Pancreas (tissue), 10 donors: Measurements from ENCODE around the gene IFT52. TPM values are rescaled to one million over a fixed set of nuclear protein-coding genes. Genes with fewer than 3 reads are reported as not detected.

ENCODE experiments used
- ATAC-seq, 4 donors: fragments of 200-7000 bp; cut with Tn5 transposase; one replicate each; pipeline versions ENCODE4 v1.8.0 to v1.9.1; 2020; ENCODE audit warnings: mild to moderate bottlenecking in 4 of 4, moderate library complexity in 4 of 4
- DNase-seq, 6 donors: peaks; one replicate each; pipeline ENCODE4 v3.0.0-alpha.2; 2020
- FAIRE-seq: peaks from 2 replicates; lab custom pipeline; 2012; peaks lifted over from hg19 to GRCh38; lab: Jason Lieb, UNC
- H3K27ac ChIP-seq, 4 donors: fragments of 200-600 bp; sonication (generic); 1 replicate in 3 of 4; 2 replicates in 1 of 4; pipeline versions ENCODE4 v1.5.0 to v1.8.0; 2020
- H3K27me3 ChIP-seq, 4 donors: fragments of 200-600 bp; one replicate each; pipeline ENCODE4 v1.8.0; 2021
- H3K36me3 ChIP-seq, 3 donors: fragments of 200-600 bp; sonication (generic) in 1 of 3; one replicate each; pipeline versions ENCODE4 v1.5.0 to v1.8.0; 2020 to 2021
- H3K4me1 ChIP-seq, 3 donors: fragments of 200-600 bp; one replicate each; pipeline ENCODE4 v1.8.0; 2021
- H3K4me3 ChIP-seq, 4 donors: fragments of 200-600 bp; sonication (generic) in 2 of 4; one replicate each; pipeline versions ENCODE4 v1.5.0 to v1.8.0; 2020 to 2021
- H3K9me3 ChIP-seq, 4 donors: fragments of 200-600 bp; one replicate each; pipeline ENCODE4 v1.8.0; 2021
- CTCF ChIP-seq, 4 donors: fragments of 200-600 bp; sonication (generic) in 3 of 4; IDR thresholded peaks; one replicate each; pipeline versions ENCODE4 v1.5.0 to v1.8.0; 2021; ENCODE audit warnings: antibody characterized with exemption in 4 of 4
- WGBS, 2 donors: extraction: QIAGEN DNeasy Blood & Tissue Kit; methylation state at CpG; one replicate each; pipeline ENCODE4 v1.1.7; 2013; 5-methylcytosine and 5-hydroxymethylcytosine counted together
- intact Hi-C, 3 donors: fragments of 100-400 bp; cut with DNase I; formaldehyde crosslinking; loops; one replicate each; pipeline versions ENCODE4 v1.11.1 to v1.14.2; 2022
- polyA plus RNA-seq, 2 donors: library from polyadenylated mRNA; stranded (reverse); fragments of 200-250 nt; gene quantifications; one replicate each; pipeline ENCODE4 v1.2.3, GENCODE V29; 2013
- total RNA-seq, 6 donors: library from RNA; stranded (reverse); fragmentation: NEBNext Ultra II Directional in 4 of 6; extraction: Animal tissue kit (Norgen Biotek cat#: 25700) in 4 of 6; gene quantifications; one replicate each; pipeline versions ENCODE4 v1.2.1 to v1.2.4, GENCODE V29; 2021 to 2023
- donor health status: healthy with polysubstance abuse.
- donor health status: DM: no; HTN: no; CAD: no; lungs with moderate emphysema.
- donor health status: DM: no; HTN: no; CAD: no.
- donor health status: control.
- donor health status: control.
- donor health status: Bipolar disorder and iron deficiency.
- donor health status: DM: yes; HTN: yes; CAD: no.
- donor health status: DM: no; HTN: no; CAD: no.
- donor health status: DM: no; HTN: no; CAD: no.
- donor health status: DM: yes; HTN: yes; CAD: no.

IFT52 gene
- total and polyA plus RNA-seq, 8 donors, result 7.8 to 14.8 (median 12.7) TPM

GRCh38 chr20:43543138-43543537 lies 47.6 kb upstream of the IFT52 start:
- Histone ChIP-seq H3K4me1 (peaks cover 0 to 14% (median 6%) of the 10 kb centered on the region in 3 donors), H3K27me3 (no peaks in the 10 kb centered on the region), H3K36me3 (no peaks in the 10 kb centered on the region), H3K4me3 (no peak overlapping the region), H3K9me3 (no peaks in the 10 kb centered on the region), H3K27ac (no peak overlapping the region)
- no peak for FAIRE-seq
- WGBS, 2 donors, result 88 to 91% methylated on average over 5 of the region's 5 CpGs
- no peak for ATAC-seq
- no peak for DNase-seq
- intact Hi-C loops, result no loop called here
- TF ChIP-seq CTCF (IDR thresholded peaks at IDR 0.05), result no peak

- H3K36me3 ChIP-seq, result no peaks in the 10 kb centered on the region
- H3K27me3 ChIP-seq, result no peaks in the 10 kb centered on the region
- FAIRE-seq, result no peak
- WGBS, 2 donors, result 89 to 92% methylated on average over 9 of the region's 9 CpGs
- no peak overlapping the region for H3K27ac ChIP-seq
- peaks cover 0 to 3% (median 0%) of the 10 kb centered on the region in 3 donors for H3K4me1 ChIP-seq
- no peak for DNase-seq
- no peaks in the 10 kb centered on the region for H3K9me3 ChIP-seq
- intact Hi-C loops, result no loop called here
- H3K4me3 ChIP-seq, result no peak overlapping the region
- no peak for TF ChIP-seq CTCF (IDR thresholded peaks at IDR 0.05)
- no peak for ATAC-seq
Measured at GRCh38 chr20:43544501-43544900, 46.2 kb upstream of the IFT52 start.

- DNase-seq, result no peak
Measured at GRCh38 chr20:43545837-43546578, 44.7 kb upstream of the IFT52 start.

GRCh38 chr20:43548273-43548880 lies 42.4 kb upstream of the IFT52 start:
- WGBS, 2 donors, result 73 to 75% methylated on average over 5 of the region's 5 CpGs
- Histone ChIP-seq H3K4me1 (no peaks in the 10 kb centered on the region), H3K4me3 (no peak overlapping the region), H3K27ac (no peak overlapping the region), H3K9me3 (no peaks in the 10 kb centered on the region), H3K36me3 (no peaks in the 10 kb centered on the region), H3K27me3 (no peaks in the 10 kb centered on the region)
- FAIRE-seq (no peak), ATAC-seq (no peak), DNase-seq (no peak)
- intact Hi-C loops, result no loop called here
- no peak for TF ChIP-seq CTCF (IDR thresholded peaks at IDR 0.05)

More at GRCh38 chr20:43545837-43546578, 44.7 kb upstream of the IFT52 start:
- ATAC-seq, result no peak
- Histone ChIP-seq H3K36me3 (no peaks in the 10 kb centered on the region), H3K4me1 (no peaks in the 10 kb centered on the region), H3K4me3 (no peak overlapping the region), H3K27ac (no peak overlapping the region), H3K9me3 (no peaks in the 10 kb centered on the region), H3K27me3 (no peaks in the 10 kb centered on the region)
- 88% methylated on average over 4 of the region's 4 CpGs for WGBS, 2 donors
- FAIRE-seq, result no peak
- TF ChIP-seq CTCF (IDR thresholded peaks at IDR 0.05), result no peak
- intact Hi-C loops, result no loop called here
